NCI-H345 (cell line): ENCODE data around the gene SERP2.

ENCODE experiments used
- DNase-seq: peaks from one replicate; lab custom pipeline; 2025; lab: John Stamatoyannopoulos, UW

SERP2 gene

DNA sequence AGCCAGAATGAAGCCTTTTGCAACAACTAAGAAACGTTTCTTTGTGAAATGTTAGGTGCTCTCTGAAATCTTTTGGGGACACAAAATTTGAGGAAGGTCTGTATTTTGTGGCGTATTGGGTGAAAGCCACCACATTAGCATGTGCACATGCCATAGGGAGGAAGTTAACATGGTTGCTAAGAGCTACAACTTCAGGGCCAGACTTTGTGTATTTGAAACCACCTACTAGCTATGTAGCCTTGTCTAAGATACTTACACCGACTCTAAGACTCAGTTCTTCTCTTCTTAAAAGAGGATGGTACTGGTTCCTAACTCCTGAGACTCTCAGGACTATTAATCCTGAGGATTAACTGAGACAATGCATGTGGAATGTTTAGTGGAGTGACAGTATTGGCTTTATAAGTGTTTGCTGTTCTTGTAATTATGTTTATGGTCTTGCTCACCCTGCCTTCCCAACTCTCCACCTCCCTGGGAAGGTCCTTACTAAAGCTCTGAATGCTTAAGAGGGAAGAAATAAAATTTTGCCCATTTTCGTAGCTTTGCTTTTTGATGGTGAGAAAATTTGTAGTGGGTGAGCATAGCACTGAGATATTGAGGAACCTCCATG is 15.5 kb downstream of the SERP2 start:
- no peak for DNase-seq

DNA sequence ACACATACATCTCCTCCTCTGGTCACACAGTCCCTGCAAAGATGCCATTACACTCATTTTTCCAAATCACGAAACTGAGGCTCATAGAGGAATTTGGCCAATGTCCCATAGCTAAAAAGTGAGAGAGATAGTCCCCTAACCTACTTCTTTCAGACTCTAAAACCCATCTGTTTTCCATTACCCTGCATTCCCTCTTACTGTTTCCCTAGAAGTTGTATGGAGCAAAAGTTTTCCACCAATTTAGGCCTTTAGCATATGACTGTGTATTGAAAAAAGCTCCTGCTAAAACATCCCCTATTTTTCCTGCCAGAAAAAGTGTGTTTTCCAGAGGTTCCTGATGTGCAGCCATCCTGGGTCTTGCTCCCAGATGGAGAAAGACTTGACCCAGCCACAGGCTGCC is 16.3 kb downstream of the SERP2 start:
- DNase-seq: no peak

DNA sequence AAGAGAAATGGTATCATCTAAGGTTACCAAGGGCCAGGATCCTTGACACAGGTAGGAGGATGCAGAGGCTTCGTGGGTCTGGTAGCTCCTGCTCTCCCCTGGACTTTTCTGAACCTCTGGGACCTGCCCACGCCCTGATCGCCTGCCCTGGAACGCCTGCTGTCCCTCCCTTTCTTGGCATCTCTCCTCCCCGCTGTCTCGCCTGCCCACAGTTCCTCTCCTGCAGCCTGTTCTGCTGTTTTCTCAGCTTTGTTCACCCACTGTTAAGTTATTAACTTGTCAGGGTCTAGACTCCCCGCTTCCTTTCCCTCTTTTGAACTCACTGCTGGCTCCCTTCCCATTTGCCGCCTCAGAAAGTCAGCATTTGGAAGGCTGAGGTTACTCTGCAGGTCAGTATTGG is 19.8 kb downstream of the SERP2 start:
- no peak for DNase-seq

DNA sequence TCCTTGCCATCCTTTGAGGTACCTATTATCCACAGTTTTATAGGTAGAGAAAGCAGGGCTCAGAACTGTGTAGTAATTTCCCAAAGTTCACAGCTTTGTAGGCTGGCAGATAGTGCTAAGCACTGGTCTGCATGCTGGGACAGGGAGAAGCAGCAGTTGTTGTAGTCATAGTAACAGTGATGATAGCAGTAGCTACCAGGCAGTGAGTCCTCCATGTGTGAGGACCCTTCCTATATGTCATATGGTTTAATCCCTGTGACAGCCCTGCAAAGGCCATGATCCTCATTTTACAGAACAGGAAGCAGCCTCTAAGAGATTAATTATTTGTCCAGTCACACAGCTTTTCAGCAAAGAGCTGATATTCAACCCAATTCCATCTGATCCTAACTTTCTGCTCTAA is 21.0 kb downstream of the SERP2 start:
- no peak for DNase-seq

DNA sequence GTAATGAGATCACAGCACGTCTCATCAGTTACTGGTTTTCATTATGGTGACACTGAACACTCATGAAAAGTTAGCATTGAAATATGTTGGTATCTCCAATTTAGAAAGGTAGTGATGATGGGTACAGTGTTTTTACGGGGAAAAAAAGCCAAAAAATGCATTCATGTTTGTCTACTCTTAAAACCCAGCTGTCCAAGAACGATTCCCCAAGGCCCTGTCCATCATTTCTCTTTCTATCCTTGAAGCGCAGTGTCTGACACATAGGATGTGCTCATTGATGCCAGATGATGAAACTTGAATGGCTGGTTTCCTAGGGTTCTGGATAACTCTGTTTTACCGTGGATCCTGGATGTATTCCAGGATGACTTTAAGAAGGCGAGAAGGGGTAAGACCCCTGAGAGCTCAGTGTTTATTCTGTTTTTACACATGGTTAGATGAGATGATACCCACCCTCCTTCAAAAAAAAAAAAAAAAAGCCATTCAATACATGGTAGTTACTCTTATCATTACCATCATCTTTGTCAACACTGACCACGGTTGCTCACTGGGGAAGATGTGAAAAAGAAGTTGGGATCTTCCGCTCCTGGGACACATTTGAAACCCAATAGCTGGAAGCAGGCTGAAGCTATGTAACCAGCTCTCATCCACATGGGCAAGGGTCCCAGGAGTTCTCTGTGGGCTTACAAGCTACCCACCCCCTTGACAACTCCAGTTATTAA is 22.5 kb downstream of the SERP2 start:
- DNase-seq: no peak

DNA sequence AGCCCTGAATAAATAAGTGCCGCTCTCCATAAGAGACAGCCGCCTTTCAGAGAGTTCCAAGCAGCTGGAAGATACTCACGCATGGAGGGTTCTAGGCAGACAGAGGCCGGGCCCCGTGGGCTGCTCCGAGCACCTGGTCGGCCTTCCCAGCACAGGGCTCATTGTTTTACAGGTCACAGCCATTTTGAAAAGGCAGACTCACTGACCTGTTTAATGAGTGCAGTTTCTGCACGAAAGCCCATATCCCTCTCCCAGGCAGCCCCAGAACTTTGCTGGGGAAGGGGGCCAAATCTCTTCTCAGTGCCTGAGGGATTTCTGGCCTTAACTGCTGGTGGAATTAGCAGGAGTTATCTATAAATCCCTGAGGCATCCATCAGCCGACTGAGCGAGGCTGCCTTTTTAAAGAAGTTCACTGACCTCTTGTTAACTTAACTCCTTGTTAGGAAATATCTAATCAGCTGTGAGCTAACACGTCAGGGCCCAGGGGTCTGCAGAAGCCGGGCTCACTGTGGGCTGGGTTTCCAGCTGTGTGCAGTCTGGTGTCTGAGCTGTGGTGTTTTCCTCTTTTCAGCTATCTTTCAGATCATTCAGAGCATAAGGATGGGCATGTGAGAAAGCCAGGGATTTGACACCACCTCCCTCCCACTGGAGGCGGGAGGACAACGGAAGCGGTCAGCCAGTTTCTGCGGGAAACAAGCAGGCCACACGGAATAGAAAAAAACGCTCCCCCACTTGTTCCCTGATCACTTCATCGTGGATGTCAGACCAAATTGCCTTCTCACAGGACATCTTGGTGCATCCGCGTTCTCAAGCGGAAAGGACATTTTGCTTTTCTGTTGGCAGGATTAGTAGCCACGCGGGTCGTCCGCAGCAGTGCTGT is 23.3 kb downstream of the SERP2 start:
- no peak for DNase-seq

DNA sequence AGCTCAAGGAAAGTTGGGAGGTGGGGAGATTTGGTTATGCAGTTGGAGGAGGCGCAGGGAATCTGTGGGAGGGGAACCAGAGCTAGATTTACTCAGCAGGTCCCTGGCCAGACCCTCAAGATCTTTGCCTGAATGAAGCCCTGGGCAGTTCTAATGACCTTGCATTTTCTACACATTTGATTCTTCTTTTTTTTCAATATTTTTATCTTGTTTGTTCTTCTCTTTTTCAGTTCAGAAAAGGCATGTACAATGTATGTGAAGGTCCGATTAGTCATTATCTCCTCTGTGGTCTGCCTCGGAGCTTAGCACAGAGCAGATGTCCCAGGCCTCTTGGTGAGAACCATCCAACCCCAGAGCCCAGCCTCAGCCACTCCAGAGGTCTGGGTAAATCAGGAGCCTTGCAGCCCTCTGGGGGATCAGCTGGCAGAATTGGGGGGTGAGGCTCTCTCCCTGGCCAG is 24.2 kb downstream of the SERP2 start:
- no peak for DNase-seq

DNA sequence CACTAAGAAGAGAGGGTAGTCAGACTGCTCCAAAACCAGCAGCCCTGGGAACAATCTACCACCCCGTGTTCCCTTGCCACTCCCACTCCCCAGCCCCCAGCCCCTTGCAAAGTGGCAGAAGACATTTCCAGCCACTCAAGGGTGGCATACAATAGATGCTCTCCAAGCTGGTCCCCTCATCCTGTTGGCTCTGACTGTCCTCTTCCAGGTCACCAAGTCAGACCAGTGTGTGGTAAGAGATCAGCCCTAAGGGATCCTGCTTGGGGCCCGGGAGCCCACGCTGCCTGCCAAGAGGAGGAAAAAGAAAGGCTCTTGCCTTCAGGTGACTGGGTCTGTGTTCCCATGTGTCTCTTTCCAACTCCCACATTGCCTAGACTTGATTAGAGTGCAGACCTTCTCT is 25.0 kb downstream of the SERP2 start:
- no peak for DNase-seq

DNA sequence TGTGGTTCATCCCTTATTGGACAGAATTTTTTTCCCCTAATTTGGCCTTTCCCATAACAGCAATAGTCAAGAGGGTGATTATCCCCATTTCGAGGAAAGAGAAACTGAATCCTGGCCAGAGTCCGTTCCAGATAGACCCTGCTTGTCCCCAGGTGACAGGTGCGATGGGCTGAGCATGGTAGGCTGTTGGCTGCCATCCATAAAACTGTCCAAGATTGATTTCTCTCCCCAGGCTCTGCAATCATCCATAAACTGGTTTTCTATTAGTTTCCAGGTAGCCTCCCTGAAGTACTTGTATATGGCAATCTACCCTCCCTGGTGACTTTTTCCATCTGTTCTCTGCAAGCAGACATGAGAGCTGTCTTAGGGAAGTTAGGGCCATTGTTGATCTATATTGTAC is 25.4 kb downstream of the SERP2 start:
- DNase-seq: peak; percentile 72

DNA sequence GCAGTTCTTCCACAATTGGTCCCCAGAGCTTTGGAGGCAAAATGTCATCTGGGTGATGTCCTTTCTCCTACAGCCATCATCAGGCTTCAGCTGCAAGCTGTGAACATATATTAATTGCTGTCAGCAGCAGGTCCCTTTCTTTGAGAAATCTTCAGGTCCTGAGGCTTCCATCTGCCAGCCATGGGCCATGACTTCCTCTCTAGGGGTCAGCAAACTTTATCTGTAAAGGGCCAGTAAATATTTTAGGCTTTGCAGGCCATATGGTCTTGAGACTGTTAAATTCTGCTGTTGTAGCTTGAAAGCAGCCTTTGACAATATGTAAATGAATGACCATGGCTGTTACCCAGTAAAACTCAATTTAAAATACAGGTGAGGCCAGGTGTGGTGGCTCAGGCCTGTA is 27.1 kb downstream of the SERP2 start:
- no peak for DNase-seq

DNA sequence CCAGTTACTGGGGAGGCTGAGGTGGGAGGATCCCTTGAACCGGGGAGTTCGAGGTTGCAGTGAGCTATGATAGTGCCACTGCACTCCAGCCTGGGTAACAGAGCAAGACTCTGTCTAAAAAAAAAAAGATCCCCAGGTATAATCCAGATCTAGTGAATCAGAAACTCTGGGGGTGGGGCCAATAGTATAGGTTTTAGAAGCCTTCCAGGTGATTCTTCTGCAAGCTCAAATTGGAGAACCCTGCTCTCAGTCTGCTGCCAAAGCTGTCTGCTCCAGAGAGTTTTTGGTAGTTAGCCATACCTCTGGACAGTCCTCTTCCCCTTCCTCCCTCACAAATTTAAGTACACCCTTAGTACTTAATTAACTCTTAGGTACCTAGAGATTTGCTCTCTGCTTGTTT is 28.0 kb downstream of the SERP2 start:
- DNase-seq: no peak

DNA sequence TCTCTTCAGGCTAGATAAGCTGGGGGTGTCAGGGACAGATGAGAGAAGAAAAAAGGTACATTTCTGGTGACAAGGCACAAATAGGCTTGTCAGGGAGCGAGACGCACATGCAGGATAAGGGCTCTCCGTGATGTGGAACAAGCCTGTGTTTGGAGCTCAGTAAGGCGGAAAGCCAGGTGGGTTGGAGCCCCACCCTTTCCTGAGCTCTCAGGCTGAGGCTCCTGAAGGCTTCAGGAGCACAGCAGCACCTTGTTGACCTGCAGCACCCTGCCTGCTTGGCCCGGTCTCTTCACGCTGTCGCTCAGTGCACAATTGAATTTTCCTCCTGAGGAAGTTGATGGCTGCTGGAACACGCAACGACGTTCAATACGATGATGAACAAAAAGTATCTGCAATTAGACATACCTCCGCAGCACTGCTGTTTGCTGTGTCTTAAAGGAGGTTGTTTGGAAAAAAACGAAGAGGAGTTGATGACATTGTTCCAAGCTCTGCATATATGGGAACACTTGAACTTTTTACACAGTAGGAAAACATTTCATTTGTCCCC is 29.3 kb downstream of the SERP2 start:
- peak; percentile 49 for DNase-seq

DNA sequence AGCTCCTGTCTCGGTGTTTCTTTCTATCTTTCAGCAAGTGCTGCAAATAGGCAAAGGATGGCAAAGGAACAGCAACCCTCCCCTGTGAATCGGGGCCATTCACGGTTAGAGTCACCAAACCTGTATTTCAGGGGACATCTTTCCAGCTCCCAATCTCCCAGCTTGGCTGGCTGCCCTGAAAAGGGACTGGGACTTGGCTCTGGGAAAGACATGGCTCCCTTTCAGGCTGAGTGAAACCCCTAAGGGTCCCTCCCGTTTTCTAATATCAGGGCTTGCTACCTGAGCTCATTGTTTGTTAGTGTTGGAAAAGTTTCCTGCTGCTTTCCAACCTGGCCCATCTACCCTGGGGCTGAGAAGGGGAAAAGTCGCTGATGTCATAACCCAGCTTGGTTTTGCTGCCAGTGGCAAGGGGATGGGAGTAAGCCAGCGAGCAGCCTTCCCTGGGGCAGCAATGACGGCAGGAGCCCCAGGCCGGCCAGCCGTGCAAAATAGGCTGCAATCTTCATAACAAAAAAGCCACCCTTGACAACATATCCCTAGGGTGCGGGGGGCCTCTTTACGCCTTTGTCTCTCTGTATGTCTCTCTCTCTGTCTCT is 29.9 kb downstream of the SERP2 start:
- peak; percentile 72 for DNase-seq

DNA sequence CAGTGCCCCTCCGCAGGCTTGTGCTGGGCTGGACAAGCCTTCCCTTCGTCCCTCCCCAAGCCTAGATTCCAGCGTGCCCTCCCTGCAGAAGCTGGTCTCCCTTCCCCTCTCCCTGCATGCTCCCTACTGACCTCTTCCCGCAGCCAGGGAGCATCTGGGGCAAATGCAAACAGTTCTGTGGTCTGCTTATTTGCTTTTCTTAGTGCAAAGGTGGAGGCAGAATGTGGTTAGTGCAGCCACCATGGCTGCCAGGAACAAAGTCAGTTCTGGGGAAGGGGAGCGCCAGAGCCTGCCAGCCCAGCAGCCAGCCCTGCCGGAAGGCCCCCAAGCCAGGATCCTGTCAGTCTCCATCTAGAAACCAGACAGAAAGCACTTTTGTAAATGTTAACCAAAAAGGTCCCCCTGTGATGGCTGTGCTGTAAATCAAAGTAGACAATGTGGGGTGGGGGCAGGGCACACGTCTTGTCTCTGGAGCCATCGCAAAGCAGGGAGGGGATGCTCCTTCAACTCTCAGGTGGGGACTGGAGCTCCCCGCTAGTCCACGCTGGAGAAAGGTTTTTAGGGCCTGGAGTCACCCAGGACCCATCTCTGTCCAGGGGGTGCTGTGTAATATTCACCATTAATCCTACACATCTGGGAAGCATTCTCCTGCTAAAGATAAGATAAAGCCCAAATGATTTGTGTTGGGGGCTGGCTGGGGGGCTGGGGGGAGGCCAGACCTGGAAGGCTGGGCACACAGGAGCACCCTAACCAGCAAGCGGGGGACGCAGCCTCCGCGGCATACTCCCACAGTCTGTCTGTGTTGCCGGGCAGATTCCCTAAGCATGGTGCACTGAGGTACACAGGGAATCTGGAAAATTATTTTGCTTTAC is 30.9 kb downstream of the SERP2 start:
- no peak for DNase-seq

DNA sequence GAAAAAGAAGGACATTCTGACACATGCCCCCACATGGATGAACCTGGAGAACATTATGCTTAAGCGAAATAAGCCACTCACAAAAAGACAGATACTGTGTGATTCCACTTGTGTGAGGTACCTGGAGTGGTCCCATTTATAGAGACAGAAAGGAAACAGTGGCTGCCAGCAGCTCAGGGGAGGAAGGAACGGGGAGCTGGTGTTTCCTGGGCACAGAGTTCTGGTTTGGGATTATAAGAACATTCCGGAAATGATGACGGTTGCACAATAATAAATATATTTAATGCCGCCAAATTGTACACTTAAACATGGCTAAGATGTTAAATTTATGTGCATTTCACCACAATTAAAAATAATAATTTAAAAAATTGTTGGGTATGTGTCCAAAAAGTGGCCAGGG is 33.0 kb downstream of the SERP2 start:
- DNase-seq: no peak

DNA sequence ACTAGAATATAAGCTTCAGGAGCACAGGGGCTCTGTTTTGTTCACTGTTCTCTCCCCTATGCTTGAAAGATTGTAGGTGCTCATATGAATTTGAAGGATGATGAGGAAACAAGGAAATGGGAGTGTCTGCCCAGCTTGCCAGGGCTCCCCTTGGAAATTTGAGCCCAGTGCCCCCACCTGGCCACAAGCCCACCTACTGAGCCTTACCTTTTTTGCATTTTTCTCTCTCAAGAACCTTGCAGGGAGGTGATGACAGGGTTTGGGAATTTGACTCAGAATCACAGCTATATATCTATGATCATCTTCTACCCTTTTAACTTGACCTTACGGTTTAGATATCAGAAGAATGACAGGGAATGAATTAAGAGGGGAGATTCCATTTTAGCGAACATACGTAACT is 33.8 kb downstream of the SERP2 start:
- DNase-seq: no peak

DNA sequence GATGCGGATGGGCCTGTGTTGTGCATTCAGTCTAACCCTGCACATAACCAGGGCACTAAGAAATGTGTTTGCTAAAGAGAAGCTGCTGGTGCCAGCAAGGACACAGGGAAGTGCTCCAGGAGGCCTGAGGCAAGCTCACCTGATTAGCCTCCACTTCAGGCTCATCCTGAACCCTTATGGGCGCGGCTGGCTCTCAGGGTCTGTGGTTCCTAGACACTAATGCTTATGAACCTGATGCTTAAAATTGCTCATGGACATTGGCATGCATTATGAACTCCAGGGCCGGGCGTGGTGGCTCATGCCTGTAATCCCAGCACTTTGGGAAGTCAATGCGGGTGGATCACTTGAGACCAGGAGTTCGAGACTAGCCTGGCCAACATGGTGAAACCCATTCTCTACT is 34.3 kb downstream of the SERP2 start:
- no peak for DNase-seq

DNA sequence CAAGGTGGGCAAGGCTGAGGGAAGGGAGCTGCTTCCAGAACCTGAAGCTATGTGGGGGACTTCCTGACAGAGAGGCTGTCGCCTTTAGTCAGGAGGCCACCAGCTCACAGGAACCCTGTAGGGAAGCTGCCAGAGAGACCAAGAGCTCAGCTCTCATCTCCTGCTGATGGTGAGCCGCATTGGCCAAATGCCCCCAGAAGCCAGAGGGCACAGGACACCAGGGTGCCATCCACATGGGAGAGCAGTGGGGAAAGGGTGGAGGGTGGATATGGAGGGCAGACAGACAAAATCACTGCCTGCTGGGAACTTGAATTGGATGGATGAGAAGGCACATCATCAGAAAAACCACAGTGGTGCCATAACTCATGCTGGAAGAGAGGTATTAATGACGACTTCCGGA is 36.0 kb downstream of the SERP2 start:
- DNase-seq: no peak

DNA sequence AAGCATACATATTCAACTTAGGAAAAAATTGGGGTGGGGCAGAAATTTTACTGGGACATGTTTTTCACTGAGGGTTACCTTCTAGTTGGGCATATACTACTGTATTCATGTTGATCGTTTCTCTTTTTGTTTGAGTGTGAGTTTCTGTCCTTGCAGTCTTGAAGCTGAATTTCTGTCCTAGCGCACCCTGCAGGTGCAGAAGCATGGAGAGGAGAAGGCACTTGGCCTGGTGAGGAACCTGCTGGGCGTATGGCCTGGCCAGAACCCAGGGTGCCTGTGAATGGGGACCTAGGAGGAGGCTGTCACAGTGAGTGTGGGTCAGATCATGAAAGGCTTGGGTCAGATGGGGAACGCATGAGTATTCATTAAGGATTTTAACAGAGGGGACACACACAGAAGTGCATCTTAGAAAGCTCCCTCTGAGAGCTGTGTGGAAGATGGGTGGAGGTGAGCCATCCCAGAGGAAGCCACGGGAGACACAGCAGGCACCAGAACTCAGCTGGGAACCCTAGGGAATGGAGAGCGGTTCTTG is 36.8 kb downstream of the SERP2 start:
- DNase-seq: no peak

DNA sequence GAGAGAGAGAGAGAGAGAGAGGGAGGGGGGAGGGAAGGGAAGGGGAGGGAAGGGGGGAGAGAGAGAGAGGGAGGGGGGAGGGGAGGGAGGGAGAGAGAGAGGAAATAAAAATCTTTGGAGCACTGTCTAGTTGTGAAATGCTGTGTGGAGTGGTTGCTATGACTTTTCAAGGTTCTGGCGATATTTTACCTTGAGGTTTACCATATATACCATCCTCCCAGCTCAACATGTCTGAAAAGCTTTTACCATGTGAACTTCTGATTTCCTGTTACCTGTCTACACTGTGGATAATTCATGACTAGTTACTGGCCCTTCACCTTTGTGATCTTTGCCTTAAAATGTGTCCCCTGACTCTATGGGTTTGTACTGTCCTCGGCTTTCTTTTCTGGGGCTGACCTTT is 38.2 kb downstream of the SERP2 start:
- no peak for DNase-seq

DNA sequence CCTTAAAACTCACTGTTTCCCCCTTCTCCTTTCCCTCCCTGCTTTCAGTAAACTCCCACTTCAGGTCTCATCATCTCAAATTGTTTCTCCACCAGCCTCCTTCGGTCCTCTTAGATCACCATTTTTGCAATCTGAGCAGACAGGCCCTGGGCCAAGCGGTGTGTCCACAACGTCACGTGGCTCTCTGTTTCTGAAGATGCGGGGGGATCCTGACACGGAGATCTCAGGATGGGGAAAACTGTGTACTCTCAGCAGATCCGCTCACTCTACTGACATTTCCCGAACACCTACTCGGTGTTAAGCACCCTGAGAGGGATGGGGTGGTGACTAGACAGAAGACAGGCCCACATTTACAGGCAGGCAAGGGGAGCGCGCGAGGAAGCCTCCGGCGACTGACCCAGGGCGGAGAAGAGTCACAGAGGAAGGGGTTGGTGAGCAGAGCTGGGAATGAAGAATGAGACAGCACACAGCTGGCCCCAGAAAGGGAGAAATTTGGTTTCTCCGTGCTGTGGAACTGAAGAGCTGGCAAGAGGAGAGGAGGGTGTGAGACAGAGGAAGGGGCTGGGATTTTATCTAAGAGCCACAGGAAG is 38.8 kb downstream of the SERP2 start:
- no peak for DNase-seq
